Medulla oblongata (tissue), 1 donor: ENCODE data around the gene MPI.
"Not testable (repeated sequence)": the region's sequence is repeated elsewhere in the genome, so short reads cannot be mapped to it uniquely, and the experiment has no call there.

Experiments
- DNase-seq: peaks from one replicate; pipeline ENCODE4 v3.0.0-alpha.2; 2015; ENCODE audit errors: extremely low spot score

Gene MPI

DNA sequence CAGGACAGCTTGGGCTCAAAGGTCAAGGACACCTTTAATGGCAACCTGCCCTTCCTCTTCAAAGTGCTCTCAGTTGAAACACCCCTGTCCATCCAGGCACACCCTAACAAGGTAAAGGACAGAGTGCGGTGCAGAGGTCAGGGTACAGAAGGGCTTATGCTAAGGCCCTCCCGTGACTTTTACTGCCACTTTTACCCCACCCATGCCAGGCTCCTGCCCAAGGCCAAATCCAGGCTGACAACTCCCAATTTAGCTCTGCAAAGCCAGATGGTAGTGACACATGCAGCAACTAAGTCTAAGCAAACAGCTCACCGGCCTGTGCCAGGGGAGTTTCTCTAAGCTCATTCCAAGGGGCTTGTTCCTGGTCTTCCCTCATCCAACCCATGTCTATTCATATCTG is 1.6 kb downstream of the MPI start:
- DNase-seq = no peak

DNA sequence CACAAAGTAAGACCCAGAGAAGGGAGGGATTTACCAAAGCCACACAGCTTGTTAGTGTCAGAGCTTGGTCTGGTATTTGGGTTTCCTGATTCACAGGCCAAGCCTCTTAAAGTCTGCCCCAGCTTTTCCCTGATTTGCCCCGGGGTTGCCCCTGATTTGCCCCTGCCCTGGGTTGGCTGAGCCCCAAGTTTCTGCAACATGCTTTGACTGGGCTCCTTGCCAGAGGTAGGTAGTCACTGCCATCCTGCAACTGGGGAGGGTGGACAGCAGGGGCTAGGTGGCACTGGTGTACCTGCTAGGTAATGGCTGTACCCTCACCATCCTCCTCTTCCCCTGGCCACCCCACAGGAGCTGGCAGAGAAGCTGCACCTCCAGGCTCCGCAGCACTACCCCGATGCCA is 2.5 kb downstream of the MPI start:
- no peak for DNase-seq

DNA sequence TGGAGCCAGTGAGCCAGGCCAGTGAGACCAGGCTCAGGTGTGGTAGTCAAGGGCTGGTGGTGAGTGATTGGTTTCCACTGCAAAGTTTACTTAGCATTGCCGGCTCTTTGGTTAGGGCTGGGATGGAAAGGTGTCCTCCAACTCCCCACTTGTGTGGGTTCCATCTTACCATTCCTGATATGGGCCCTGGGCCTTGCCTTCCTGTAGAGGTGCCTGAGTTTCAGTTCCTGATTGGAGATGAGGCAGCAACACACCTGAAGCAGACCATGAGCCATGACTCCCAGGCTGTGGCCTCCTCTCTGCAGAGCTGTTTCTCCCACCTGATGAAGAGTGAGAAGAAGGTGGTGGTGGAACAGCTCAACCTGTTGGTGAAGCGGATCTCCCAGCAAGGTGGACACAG is 3.1 kb downstream of the MPI start:
- DNase-seq = no peak

DNA sequence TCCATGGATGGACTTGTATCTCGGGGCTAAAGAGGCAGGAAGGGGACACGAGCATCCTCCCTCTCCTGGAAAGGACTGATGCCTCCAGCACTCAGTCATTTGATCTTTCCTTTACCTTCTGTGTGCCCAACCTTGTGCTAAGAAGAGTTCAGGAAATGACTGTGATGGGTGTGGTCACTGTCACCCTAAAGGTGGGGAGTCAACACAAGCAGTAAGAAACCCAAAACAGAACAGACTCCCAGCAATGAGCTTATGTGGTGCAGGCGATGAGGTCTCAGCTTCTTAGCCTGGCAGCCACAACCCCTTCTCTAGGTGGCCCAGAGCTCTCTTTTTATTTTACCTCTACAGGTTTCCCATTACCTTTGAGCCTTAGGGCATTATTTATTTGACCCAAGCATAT is 3.8 kb downstream of the MPI start:
- no peak for DNase-seq

DNA sequence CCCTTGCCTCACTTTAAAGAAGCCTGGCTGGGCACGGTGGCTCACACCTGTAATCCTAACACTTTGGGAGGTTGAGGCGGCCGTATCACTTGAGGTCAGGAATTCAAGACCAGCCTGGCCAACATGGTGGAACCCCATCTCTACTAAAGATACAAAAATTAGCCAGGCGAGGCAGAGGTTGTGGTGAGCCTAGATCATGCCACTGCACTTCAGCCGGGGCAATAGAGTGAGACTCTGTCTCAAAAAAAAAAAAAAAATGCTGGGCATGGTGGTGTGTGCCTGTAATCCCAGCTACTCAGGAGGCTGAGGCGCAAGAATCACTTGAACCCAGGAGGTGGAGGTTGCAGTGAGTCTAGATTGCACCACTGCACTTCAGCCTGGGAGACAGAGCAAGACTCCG is 4.5 kb downstream of the MPI start:
- DNase-seq = not testable (repeated sequence)

DNA sequence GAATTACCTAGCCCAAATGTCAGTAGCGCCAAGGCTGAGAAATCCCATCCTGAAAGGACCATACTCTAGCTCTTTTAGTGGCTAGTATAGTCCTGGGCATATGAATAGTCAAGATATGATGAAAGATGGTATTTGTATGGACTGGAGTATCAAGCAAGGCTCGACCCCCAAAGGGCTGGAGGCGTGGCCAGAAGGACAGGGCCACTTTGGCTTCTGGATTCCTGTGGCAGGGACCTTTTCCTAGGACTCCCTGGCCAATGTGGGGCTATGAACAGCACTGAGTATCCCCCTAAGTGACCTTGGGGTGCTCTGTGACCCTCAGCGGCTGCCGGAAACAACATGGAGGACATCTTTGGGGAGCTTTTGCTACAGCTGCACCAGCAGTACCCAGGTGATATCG is 6.0 kb downstream of the MPI start:
- no peak for DNase-seq

DNA sequence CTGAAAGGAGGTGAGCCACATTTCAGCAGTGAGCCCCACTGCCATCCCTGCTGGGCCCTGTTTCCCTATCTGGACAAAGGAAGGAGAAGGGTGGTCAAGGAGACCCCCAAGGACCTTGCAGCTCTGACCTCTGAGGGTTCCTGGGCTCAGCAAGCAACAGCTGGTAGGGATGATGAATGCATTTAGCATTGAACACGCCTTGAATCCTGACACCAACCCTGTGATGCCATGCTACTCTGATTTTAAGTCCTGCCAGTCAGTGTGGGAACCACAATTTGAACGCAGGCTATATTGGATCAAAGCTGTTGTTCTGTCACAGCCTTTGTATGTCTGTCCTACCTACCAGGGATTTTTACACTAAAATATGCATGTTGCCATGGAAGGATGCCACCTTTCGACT is 6.5 kb downstream of the MPI start:
- DNase-seq = no peak

DNA sequence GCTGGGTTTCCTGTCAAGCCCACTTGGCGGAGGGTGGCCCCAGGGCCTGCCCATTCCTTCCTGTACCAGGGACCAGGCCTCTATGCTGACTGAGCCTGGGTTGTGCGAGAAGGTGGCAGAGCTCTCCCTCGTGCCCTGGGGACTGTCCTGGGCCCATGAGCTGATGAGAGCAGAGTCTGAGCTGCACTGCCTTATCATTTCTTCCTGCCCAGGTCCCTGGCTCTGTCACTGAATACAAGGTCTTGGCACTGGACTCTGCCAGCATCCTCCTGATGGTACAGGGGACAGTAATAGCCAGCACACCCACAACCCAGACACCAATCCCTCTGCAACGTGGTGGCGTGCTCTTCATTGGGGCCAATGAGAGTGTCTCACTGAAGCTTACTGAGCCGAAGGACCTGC is 7.5 kb downstream of the MPI start:
- DNase-seq = no peak

DNA sequence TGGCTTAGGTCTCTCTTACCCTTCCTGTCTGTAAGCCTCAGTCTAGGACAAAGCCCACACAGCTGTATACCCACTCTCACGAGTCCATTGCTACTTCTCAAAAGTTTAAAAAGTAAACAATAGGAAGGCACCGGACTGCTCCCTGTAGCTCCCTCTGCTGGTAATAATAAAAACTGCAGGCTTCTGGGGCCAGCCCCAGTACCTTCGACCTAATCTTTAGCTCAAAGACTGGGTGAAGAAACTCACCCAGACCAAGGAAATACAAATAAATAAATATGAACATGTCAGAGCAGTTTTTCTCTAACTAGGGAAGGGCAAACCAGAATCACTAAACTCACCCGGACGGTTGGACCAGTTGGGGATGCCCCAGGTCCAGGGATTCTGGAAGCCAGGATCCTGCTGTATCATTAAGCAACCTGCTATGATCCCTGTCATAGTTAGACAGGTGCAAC is 11.8 kb downstream of the MPI start:
- DNase-seq = peak; percentile 54

DNA sequence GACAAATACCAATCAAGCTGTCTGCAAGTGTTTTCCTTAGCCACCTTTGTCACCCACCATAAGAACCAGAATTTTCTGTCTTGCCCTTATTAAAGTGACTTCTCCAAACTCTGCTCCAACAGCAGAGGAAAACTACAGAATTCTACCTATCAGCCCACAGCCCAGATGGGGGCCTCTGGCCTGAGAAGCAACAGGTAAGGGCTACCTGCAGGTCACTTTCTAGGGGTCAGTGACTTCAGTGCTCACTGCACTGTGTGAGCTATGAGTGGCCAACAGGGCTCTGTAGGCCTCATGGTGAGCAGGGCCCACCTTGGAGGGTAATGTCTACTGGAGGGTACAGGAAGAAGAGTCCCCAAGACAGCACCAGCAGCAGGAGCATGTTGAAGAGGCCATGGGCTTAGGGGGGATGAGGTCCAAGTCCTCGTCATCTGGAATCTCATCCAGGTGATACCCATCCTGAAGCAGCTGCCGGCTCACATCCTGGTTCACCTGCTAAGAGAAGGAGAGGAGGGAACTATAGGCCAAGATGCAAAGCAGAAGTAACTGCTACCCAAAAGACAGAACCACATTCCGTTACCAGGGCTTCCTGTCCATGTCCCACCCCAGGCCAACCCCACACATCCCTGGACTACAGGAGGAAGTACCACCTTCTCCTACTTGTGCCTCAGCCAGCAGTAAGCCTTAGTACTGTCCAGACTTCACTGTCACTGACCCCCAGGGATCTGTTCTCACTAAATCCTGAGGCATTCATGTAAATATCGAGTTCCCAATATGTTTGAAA is 12.6 kb downstream of the MPI start:
- DNase-seq = no peak

DNA sequence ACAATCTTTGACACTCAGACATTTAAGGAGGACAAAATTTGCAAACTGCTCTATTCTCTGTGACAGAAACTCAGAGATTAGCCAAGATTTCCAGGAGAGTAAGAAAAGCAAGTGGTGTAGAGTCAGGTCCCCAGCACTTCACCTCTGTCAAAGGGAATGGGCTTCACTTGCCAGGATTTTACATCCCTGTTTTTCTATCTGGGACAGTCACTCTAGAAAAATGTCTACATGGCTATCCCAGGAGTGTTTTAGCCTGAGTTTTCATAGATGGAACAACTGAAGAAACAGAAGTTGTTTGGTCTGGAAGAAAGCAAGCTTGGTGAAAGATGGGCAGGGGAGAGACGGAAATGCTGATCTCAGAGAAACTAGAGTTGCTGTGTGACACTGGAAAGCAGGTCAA is 13.8 kb downstream of the MPI start:
- DNase-seq = no peak

DNA sequence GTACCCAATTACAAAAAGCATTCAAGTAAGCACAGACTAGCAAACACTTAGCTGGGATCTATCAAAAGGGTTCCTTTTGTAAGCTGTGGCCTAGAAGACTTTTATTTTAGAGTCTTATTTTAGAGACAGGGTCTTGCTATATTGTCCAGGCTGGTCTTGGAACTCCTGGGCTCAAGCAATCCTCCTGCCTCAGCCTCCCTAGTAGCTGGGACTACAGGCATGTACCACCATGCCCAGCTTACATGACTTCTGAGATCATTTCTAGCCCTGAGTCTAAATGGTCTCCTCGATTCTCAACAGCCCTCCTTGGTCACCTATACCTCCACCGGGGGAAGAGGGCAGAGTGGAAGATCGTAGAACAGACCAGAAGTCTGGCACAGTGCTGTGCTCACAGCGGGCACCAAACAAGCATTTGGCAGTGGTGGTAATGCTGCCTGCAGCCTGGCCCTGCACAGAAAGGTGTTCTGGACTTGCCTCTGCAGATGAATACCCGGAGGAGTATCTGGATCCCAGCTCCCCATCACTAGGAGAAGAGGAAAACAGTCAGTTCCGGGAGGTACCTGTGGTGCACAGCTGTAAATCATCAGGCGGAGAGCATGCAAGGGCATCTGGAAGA is 14.5 kb downstream of the MPI start:
- DNase-seq = no peak

DNA sequence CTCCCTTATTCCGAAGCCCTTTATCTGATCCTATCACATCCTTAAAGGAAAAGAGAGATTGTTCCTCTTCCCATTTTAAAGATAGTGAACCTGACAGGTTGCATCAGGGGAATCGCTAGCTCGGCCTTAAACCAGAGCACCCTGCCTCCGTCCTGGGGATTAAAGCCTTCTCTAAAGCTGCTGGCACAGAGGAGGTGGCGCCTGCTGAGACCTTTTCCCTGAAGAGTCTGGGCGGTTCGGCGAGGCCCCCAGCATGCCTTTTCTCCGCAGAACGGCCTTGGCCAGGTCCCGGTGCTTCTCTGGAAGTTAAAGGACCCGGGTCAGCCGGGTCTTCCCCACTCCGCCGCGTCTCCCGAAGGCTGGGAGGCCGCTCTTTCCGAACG is 16.2 kb downstream of the MPI start:
- peak; percentile 32 for DNase-seq

DNA sequence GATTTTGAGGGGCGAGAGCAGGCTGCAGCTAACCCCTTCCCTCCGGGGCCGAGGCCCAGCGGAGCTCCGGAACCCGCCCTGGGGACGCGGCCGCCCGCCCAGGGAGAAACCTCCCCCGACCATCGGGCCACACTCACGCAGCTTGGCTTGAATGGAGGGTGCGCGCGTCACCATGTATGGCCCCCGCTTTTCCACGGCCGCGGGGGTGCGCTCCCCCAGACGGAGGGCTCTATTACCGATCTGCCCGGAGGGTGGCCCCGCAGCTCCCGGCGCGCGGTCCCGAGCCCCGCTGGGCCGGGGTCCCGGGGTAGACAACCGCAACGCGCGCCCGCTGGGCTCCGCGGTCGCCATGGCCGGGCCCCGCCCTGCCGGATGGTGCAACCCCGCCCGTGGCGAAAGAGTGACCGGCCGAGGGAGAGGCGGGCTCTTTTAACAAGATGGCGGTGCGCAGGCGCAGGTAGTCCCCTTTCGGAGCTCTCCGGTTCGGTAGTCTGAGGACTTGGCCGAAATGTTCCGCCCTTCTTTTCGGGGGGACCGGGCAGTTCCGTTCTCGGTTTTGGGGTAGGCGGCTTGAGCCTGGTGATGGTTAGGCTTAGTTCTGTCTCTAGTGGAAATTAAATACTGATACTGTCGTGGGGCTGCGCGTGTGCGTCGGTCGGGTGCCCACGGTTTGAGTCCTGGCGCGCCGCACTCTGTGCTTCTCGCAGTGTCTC is 16.8 kb downstream of the MPI start, which contains the start of gene FAM219B:
Gene FAM219B, minus strand, starts transcription at position 402 of the 713 bp plus-strand sequence. Its CDS starts 51 bp downstream, at position 351.
- DNase-seq = peak; percentile 95

DNA sequence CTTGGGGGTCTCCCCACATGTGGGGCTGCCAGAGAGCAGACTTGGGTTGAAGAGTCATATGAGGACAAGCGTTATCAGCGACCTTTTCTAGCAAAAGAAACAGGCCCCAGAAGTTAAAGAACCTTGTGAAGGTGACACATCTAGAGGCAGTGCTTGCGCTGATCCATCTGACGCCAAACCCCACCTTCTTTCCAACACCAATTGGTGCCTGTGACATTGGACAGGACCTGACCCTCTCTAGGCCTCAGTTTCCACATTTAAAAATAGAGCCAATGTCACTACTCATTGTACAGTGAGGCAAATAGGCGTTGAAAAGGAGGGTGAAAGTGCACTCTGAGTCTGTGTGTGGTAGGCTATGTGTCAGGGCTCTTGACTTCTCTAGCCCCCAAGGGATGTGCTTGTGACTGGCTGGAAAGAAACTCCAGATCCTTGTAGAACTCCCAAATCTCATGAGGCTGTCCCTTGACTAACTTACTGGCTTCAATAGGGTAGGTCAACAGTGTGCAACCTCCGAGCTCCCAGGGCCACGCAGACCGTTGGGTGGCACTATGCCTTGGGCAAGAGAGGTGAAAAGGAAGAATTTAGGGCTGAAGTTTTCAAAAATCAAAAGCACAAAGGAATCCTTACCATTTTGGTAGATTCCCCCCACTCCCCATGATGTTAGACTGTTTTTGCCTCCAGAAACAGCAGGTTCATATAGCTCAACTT is 17.5 kb downstream of the MPI start:
- DNase-seq = peak; percentile 13

DNA sequence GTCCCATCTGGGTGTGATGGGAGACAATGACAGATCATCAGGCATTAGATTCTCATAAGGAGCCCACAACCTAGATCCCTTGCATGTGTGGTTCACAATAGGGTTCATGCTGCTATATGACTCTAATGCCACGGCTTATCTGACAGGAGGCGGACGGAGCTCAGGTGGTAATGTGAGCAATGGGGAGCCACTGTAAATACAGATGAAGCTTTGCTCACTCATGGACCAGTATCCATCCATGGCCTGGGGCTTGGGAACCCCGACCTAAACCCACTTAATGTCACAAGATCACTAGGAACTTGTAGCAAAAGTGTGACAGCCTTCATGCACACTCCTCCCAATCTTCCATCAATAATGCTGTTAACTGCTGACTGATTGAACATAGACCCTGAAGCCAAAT is 18.8 kb downstream of the MPI start:
- no peak for DNase-seq

DNA sequence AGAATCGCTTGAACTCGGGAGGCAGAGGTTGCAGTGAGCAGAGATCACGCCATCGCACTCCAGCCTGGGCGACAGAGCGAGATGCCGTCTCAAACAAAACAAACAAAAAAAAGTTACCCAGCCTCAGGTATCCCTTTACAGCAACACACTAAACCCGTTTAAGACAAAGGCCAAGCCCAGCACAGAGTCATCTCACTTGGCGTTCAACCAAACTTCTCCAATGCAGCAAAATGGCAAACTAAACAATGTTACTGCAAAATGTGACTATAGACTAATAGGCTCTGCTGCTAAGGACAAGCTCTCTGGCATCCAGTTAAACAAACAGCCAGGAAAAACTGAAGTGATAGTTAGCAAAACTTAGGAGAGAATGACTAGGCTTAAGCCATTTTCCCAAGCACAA is 23.2 kb downstream of the MPI start:
- DNase-seq = no peak

DNA sequence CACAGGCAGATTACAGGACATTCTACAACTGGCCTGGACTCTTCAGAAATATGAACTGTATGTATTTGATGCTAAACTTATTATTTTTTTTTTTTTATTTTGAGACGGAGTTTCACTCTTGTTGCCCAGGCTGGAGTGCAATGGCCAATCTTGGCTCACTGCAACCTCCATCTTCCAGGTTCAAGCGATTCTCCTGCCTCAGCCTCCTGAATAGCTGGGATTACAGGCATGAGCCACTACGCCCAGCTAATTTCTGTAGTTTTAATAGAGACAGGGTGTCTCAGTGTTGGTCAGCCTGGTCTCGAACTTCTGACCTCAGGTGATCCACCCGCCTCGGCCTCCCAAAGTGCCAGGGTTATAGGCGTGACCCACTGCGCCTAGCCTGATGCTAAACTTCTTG is 24.0 kb downstream of the MPI start:
- not testable (repeated sequence) for DNase-seq

DNA sequence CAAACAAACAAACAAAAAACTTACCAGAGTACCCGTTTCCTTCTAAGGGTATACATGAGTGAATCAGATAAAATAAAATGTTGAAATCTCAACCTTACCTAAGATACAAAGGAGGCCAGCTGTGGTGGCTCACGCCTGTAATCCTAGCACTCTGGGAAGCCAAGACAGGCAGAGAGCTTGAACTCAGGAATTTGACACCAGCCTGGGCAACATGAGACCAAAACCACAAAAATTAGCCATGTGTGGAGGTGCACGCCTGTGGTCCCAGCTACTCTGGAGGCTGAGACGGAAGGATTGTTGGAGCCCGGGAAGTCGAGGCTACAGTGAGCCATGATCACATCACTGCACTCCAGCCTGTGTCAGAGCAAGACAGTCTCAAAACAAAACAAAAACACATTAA is 27.8 kb downstream of the MPI start:
- DNase-seq = no peak

DNA sequence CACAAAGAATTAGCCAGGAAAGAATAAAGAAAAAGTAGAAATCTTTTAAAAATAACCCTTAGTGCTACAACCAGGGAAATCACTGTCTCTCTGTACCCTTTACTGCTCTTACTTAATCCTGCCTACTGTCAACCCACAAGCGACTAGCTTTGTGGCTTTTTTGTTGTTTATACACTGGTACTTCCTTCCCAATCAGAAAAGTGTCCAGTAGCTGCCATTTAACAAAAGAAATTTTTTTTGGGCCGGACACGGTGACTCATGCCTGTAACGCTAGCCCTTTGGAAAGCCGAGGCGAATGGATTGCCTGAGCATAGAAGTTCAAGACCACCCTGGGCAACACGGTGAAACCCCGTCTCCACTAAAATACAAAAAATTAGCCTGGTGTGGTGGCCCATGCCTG is 30.6 kb downstream of the MPI start:
- no peak for DNase-seq

DNA sequence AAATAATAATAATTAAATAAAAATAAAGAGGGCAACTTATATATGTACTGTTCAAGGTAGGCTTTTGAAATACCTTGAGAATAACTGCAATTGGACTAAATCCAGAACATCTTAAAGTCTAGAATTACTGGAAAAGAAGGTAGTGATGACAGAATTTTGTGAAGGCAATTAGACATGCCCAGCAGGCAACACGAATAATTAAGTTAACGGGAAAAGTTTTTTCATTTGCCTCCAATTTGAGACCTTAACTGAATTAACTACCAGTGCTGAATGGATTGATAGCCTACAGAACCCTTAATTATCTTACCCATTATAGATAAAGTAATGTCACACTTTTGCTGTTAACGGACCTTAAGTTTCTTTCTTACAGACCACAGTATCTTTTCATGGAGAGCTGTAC is 34.7 kb downstream of the MPI start:
- no peak for DNase-seq

DNA sequence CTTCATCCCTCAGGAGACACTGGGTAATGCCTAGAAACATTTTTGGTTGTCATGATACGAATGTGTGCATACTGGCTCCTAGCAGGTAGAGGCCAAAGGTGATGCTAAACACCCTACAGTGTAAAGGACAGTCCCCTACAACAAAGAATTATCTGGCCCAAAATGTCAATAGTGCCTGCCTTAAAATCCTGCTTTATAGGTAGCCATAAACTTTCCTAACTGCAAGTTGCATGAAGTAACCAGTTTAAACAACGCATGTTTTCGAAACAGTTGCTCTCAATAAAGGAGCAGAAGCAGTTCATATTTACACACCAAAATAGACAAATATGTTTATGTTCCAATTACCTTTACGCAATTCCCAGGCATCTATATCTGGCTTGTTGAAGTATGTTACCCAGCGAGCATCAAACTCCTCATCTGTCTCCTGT is 38.9 kb downstream of the MPI start:
- DNase-seq = no peak
